Left kidney (tissue), 2 donors: ENCODE data around the gene TMEM203. TPM values are rescaled to one million over a fixed set of nuclear protein-coding genes. Genes with fewer than 3 reads are reported as not detected.
A peak's percentile ranks its signal among the peaks of the same experiment; 100 is the strongest.
"Not testable (repeated sequence)": the region's sequence is repeated elsewhere in the genome, so short reads cannot be mapped to it uniquely, and the experiment has no call there.

Experiments used
- DNase-seq: peaks from one replicate; pipeline ENCODE4 v3.0.0-alpha.2; 2013
- polyA plus RNA-seq: library from polyadenylated mRNA; unstranded; fragments of 120-200 nt; gene quantifications from one replicate; pipeline ENCODE4 v1.2.1, GENCODE V29; 2013; ENCODE audit not compliant: insufficient read length

TMEM203 gene
- polyA plus RNA-seq, 1 donor = 39.0 TPM

DNA sequence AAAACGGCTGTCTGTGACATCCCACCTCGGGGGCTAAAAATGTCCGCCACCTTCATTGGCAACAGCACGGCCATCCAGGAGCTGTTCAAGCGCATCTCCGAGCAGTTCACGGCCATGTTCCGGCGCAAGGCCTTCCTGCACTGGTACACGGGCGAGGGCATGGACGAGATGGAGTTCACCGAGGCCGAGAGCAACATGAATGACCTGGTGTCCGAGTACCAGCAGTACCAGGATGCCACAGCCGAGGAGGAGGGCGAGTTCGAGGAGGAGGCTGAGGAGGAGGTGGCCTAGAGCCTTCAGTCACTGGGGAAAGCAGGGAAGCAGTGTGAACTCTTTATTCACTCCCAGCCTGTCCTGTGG is 37.8 kb upstream of the TMEM203 start:
- DNase-seq = not testable (repeated sequence)

GRCh38 chr9:137242269-137243203 is 37.1 kb upstream of the TMEM203 start:
- DNase-seq = no peak

- DNase-seq = no peak
Observed at GRCh38 chr9:137241490-137242268, 36.2 kb upstream of the TMEM203 start.

GRCh38 chr9:137240841-137241489 is 35.5 kb upstream of the TMEM203 start, which contains the start of gene TUBB4B:
TUBB4B (plus strand) TSS chr9:137241287; CDS start chr9:137241361, 74 bp downstream.
- DNase-seq = peak; percentile 100

DNA sequence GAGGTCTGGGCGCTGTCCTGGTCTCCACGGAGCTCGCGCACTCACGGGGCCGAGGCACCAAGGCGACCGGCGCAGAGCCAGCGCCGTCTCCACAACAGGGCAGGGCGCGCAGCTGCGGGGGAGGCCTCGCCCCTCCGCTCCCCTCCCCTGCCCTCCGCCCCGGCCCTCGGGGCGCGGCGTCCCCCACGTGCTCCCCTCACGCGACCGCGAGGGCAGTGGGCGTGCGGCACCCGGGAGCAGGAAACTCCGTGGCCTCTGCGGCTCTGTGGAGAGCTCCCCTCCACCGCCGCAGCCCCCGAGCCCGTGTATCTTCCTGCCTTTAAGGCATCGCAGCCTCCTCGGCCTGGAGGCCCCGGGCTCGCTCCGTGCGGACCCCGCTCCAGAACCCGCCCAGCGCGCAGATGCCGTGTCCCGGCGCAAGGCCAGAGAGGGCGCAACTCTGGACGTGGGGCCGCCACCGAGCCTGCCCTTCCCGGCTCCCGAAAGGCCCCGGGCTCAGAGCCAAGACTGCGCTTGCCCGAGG is 34.9 kb upstream of the TMEM203 start:
- DNase-seq = peak; percentile 65

DNA sequence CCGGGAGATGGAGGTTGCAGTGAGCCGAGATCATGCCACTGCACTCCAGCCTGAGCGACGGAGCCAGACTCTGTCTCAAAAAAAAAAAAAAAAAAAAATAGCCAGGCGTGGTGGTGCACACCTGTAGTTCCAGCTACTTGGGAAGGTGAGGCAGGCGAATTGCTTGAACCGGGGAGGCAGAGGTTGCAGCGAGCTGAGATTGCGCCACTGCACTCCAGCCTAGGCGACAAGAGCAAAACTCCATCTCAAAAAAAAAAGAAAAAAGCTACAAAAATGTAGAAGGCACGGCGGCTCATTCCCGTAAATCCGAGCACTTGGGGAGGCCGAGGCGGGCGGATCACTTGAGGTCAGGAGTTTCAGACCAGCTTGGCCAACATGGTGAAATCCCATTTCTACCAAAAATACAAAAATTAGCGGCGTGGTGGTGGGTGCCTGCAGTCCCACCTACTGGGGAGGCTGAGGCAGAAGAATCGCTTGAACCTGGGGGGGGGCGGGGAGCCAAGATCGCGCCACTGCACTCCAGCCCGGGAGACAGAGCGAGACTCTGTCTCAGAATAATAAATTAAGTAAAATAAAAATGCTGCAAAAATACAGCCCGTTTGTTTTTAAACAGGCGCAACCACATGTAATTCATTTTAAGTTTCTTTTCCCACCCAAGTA is 34.2 kb upstream of the TMEM203 start:
- not testable (repeated sequence) for DNase-seq

DNA sequence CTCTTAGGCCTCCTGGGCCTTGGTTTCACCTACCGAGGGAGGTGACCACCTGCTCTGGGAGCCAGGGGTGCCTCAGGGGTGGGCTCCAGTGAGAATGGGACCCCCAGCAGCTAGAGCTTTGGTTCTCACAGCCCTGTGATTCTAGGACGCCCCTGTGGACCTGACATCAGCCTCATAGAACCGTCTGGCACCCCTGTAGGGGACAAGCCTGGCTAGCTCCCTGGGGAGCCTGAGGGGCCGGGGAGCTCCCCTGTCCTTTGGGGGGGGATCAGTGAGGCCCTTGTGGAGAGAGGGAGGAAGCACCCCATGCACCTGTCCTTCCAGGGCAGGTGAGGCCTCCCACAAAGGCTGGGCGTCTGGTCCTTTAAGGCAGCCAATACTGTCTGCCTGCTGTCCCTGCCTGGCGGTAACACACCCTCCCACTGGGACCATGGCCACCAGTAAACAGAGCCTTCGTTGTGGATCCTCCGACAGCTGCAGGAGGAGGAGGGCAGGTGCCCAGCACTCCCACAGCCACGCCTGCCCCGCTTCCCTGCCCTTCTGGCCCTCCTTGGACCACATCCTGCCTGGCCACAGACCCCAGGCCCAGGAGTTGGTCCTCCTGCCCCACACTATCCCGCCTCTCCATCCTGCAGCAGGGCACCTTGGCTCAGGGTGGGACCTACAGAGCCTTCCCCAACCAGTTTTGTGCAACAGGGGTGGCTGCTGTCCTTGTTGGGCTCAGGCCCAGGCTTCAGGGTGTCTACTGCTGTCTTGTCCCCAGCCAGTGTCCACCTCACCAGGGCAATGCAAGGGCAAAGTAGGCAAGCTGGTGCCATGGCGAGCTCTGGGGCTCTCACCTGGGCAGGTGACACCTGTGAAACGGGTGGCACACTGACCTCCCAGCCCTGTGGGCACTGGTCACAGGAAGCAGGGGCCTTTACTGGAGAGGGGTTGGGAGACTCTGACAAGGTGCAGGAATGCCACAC is 32.6 kb upstream of the TMEM203 start:
- no peak for DNase-seq

DNA sequence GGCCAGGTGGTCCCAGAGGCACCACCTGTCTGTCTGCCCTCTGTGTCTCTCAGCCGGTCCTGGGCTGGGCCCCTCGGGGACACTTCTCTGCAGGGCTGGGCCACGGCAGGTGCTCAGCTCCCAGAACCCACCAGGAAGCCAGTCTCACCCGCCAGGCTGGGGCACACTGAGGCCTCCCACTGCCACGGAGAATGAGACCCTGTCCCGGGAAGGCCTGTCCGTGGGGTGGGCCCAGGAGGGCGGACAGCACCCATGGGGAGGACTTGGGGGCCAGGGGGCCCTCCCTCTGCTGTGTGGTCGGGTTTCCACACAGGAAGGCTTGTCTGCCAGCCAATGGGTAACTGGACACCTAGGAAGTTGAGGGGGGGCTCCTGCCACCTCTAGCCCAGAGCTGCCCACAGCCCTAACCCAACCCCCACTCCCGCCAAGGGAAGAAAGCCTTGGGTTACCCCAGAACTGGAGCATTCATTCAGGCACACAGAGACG is 31.5 kb upstream of the TMEM203 start:
- no peak for DNase-seq

- peak; percentile 84 for DNase-seq
Observed at GRCh38 chr9:137236238-137236935, 30.9 kb upstream of the TMEM203 start.

- no peak for DNase-seq
Observed at GRCh38 chr9:137235424-137236237, 30.2 kb upstream of the TMEM203 start.

- no peak for DNase-seq
Observed at GRCh38 chr9:137234758-137235423, 29.4 kb upstream of the TMEM203 start.

GRCh38 chr9:137234055-137234697 is 28.7 kb upstream of the TMEM203 start:
- no peak for DNase-seq

DNA sequence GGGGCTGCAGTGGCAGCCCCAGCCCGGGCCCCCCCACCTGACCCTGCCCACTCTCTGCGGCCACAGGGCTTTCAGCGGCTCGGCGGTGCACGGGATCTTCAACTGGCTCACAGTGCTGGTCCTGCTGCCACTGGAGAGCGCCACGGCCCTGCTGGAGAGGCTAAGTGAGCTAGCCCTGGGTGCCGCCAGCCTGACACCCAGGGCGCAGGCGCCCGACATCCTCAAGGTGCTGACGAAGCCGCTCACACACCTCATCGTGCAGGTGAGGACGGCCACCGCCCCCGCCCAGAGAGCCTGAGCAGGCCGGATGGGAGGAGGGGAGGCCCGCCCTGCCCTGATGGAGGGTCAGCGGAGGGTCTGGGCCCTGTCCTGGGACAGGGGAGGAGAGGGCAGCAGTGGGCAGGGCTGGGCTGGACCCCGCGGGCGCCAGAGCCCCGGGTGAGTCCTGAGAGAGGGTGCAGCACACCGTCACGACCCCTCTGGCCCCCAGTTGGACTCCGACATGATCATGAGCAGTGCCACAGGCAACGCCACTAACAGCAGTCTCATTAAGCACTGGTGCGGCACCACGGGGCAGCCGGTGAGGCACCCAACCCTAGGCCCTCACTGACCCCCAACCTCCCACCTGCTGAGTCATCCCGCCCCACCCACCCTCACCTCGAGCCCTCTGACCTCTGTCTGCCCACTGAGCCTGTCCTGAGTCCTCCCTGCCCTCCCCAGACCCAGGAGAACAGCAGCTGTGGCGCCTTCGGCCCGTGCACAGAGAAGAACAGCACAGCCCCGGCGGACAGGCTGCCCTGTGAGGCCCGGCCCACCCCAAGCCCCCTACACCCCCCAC is 27.9 kb upstream of the TMEM203 start:
- no peak for DNase-seq

DNA sequence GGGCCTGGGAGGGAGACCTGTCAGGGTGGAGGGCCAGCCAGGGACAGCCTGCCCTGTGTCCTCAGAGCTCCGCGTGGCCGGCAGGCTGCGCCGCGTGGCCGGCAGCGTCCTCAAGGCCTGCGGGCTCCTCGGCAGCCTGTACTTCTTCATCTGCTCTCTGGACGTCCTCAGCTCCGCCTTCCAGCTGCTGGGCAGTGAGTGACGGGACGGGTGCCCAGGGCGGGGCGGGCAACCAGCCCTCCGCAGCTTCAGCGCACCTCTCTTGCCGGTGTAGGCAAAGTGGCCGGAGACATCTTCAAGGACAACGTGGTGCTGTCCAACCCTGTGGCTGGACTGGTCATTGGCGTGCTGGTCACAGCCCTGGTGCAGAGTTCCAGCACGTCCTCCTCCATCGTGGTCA is 27.1 kb upstream of the TMEM203 start:
- no peak for DNase-seq

- no peak for DNase-seq
Observed at GRCh38 chr9:137232101-137232500, 26.7 kb upstream of the TMEM203 start.

GRCh38 chr9:137231372-137232039 is 26.1 kb upstream of the TMEM203 start:
- no peak for DNase-seq
